Effector CD4-positive, alpha-beta T cell (primary cell): ENCODE data around the gene TRIM33.
A peak's percentile ranks its signal among the peaks of the same experiment; 100 is the strongest.
"Not testable (repeated sequence)": the region's sequence is repeated elsewhere in the genome, so short reads cannot be mapped to it uniquely, and the experiment has no call there.

Source experiments
- DNase-seq: peaks from one replicate; pipeline ENCODE4 v3.0.0-alpha.2; 2020

TRIM33 gene

DNA sequence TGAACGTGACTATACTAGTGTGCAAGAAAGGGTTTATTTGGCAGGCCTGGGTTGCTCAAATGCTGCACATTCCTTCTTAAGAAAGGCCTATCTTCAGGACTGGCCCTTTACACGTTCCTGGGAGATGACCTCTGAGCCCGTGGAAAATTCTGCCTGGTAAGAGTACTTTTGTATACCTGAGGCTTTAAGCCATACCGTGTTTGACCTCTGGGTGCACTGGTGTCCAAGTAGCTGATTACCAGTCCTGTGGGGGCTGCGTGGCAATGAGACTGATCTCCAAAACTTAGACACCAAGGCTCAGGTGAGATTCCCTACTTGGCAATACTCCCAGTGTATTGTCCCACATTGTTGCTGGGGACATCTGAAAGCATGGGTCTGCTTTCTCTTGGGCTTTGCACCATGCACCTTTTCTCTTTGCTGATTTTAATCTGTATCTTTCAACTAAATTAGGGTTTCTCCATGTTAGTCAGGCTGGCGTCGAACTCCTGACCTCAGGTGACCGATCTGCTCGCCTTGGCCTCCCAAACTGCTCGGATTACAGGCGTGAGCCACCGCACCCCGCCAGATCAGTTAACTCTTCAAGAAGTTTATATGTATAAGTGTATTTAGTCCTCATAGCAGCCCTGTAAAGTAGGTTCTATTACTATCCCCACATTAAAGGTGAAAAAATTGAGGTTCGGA is 44.5 kb downstream of the TRIM33 start:
- DNase-seq = no peak

GRCh38 chr1:114462963-114463362 is 48.0 kb downstream of the TRIM33 start:
- no peak for DNase-seq

DNA sequence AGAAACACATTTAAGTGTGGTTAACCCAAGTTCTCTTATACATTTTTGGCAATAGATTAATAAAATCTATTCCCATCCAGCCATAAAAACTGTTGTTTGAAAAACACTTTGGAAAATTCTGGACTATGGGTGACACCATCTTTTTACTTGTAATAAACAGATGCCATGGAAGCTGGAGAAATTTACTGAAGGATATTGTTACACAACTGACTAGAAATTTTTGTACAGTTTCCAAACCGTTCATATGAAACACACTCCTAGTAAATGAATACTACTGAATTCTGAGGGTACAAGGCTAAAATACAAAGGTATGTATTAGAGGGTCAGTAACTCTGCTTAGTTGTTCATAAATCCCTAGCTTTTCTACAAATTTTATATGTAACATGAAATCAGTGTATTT is 48.7 kb downstream of the TRIM33 start:
- no peak for DNase-seq

DNA sequence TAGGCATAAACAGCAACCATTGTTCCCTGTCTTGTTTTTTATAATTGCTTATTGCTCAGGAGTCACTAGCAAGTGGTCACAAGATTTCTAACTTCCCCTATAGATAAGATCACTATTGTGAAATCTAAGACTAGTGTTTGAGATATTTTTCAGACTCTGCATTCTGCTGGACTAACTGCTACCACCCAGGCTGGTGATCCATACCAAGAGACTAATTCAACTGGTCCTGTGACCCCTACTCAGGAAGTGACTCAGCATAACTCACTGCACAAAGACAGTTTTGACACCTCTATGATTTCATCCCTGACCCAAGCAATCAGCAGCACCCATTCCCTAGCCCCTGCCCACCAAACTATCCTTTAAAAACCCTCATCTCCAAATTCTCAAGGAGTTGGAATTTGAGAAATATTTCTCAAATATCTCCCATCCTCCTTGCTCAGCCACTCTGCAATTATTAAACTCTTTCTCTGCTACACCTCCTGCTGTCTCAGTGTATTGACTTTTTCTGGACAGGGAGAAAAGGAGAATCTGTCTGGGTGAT is 52.7 kb downstream of the TRIM33 start:
- DNase-seq = no peak

DNA sequence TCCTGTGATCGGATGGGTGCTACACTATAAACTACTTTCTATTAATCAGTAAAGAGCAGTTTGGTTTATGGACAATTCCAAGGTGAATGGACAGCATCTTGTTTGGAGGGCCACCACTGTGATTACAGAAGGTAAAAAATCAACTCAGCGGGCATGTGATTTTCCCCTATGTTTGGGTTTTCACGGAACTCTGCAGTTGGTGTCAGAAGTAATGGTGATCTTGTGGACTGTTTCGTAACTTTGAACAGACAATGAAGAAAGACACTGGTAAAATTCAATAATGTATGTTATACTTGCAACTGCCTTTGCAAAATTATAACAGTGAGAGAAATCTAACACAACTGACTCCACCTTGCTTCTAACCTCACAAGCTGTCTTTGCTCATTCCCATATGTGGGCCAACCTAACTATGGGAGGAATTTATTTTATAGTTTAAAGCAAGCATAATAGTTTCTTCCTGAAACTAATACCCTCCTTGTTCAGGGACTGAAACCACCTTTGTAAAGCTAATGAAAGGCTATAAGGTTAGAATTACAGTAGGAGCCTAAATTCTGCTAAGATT is 53.2 kb downstream of the TRIM33 start:
- no peak for DNase-seq

- DNase-seq = no peak
These were observed 54.4 kb downstream of the TRIM33 start for GRCh38 chr1:114456586-114456985.

DNA sequence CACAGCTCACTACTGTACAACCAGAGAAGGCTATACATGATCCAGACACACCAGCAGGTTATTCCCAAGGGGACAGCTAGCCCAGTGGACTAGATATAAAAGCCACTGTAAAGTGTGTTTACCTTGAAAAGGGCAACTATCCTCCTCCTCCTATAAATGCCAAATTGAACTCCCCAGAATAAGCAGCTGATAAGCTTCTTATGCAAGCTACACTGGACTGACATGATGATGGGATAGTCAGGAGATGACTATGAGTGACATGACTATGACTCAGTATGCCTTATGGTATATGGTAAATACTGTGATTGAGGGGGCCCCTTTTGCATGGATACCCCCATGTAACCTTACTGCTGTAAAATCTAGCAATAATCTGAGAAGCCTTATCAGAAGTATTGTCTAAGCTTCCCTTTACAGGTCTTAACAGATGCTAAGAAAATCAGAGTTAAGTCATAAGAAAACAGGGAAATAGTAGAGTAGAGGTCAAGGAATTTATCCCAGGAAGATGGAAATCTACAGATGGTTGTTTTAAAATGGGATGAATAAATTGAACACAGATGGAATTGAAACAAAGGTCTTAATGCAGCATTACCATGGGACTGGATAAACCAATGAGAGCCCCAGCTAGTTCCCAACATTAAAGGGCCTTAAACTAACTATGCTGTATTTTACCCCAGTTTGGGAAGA is 55.8 kb downstream of the TRIM33 start:
- no peak for DNase-seq

GRCh38 chr1:114454539-114454938 is 56.5 kb downstream of the TRIM33 start:
- no peak for DNase-seq

DNA sequence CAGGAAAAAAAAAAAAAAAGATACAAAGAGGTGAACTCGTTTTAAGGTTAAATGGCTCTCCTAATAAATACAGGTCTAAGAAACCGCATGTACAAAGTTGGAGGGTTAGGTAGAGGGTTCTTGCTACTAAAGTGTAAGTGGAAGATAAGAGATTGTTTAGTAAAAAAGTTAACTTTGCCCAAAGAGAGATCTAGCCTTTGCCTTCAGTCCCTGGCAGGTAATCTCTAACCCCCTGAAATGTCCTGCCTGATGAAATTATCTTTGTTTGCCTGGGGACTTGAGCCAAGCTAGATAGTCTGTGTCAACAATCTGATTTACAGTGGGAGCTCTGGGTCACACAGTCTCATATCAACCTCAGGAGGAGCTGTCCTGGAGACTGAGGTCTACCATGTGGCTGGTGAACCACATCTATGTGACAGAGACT is 57.6 kb downstream of the TRIM33 start:
- no peak for DNase-seq

- DNase-seq = no peak
These were observed 62.5 kb downstream of the TRIM33 start for GRCh38 chr1:114448370-114449036.

- DNase-seq = no peak
These were observed 64.8 kb downstream of the TRIM33 start for GRCh38 chr1:114446198-114446597.

DNA sequence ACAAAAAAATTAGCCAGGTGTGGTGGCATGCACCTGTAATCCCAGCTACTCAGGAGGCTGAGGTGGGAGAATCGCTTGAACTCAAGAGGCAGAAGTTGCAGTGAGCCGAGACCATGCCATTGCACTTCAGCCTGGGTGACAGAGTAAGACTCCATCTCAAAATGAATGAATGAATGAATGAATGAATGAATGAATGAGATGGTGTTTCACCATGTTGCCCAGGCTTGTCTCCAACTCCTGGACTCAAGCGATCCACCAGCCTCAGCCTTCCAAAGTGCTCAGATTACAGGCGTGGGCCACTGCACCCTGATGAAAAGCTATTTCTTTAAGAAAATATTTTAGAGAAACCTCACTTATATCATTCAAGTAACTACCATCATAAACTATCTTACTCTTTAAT is 67.8 kb downstream of the TRIM33 start:
- not testable (repeated sequence) for DNase-seq

DNA sequence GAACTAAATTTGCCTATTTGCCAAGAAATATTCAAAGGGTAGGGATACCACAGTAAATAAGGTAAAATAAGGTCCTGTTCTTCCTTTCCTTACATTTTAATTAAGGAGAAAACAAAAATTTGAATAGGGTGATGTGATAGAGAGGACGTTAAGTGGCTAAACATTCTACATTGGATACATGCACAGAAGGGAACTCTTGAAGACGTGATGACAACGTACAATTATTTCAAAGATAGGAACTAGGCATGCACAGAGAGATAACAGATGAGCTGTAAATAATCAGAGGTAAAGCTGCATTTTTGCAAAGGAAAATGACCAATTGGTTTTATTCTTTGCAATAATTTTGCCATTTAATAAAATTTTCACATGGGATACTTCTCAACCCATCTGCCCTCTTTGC is 69.7 kb downstream of the TRIM33 start:
- DNase-seq = no peak

GRCh38 chr1:114439369-114439768 is 71.6 kb downstream of the TRIM33 start:
- no peak for DNase-seq

DNA sequence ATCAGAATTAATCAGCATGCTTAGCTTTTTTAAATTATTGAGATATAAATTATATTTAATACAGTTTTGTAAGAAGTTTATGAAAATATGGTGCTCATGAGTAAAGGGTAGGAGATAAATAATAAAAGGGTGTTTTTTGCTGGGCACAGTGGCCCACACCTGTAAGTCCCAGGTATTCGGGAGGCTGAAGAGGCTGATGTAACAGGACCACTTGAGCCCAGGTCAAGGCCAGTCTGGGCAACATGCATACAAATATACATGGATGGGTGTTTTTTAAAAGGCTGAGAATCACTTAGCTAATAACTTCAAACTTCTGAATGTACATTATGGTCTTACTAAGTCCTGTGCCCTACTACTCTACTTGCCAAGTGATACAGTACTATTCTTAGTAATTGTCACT is 73.2 kb downstream of the TRIM33 start:
- DNase-seq = no peak

DNA sequence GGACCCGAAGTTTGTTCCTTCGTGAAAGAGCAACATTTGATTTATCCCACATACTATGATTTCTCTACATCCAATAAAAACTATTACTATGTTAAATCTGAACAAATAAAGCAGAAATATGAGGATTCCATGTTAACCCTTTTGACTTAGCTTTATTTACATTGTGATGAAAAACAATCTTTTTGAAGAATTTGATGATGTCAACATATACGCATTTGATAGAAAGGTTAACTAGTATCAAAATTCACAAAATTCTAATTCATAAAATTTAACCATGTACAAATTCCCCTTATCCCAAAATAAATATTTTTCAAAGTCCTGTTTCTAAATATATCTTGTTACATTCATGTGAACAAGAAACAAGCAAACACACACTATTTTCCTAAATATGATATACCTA is 74.2 kb downstream of the TRIM33 start:
- no peak for DNase-seq

DNA sequence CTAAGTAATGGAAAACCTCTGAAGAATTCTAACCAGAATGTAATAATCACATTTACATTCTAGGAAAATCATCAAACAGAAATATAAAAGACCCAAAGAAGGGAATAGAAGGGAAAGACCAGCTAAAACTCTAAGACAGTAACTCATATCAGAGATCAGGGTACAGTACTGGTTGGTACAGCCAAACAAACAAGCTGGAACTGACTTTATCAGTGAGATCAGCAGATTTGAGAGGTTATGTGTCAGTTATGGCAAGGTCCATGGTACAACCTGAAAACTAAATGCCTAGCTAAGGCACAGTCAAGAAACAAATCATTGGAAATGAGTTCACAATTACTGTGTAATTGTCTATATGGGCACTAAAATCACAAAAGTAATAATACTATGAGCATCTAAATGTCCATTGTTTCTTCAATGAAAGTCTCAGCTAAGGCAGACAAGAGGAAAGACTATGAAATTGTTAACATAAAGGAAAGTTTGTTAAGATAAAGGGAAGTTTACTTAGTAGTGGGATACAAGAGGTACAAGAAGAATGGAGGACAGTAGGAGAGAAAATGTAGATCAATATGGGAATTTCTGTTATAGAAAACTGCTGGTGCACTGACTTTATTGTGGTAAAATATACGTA is 75.8 kb downstream of the TRIM33 start:
- no peak for DNase-seq

DNA sequence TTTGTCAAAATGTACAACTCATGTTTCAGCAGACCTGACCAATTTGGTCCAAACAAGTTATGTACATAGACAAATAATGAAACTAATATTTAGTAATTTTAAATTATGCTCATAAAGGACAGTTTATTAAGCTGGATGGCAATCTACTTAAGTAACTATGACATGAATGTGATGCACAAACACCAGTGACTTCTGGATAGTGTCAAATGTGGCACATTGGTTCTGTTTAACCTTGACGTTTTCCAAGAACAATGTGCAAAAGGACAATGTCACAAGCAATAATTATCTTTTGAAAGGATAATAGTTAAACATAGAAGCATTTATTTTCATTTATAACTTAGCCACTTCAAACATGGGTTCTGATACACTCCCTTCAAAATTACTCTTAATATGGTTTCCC is 80.0 kb downstream of the TRIM33 start:
- DNase-seq = no peak

GRCh38 chr1:114428083-114428754 is 82.8 kb downstream of the TRIM33 start:
- peak; percentile 9 for DNase-seq

- DNase-seq = no peak
These were observed 83.4 kb downstream of the TRIM33 start for GRCh38 chr1:114427612-114428011.

- no peak for DNase-seq
These were observed 87.5 kb downstream of the TRIM33 start for GRCh38 chr1:114423455-114423854.

DNA sequence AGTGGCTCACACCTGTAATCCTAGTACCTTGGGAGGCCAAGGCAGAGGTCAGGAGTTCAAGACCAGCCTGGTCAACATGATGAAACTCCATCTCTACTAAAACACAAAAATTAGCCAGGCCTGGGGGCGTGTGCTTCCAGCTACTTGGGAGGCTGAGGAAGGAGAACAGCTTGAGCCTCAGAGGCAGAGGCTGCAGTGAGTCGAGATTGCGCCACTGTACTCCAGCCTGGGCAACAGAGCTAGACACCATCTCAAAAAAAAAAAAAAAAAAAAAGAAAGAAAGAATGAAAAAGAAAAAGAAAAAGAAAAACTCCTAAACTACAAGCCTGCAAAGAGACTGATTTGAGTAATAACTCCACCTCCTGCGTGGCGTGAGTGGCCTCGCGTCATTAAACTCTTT is 92.1 kb downstream of the TRIM33 start:
- not testable (repeated sequence) for DNase-seq
